GM08714 (cell line): Measurements from ENCODE around the gene B2M.
"Not testable (repeated sequence)": the region's sequence is repeated elsewhere in the genome, so short reads cannot be mapped to it uniquely, and the experiment has no call there.

Experiments used
- H3K4me3 ChIP-seq: fragments of 200-500 bp; sonication (Bioruptor generic); 2 replicates; pipeline ENCODE4 v1.5.1; 2014; ENCODE audit warnings: mild to moderate bottlenecking, low read length, inconsistent platforms
- ZNF274 ChIP-seq: IDR thresholded peaks from 2 replicates; pipeline ENCODE4 v1.6.1; 2012; ENCODE audit warnings: mild to moderate bottlenecking, low read depth, low read length

Gene B2M

DNA sequence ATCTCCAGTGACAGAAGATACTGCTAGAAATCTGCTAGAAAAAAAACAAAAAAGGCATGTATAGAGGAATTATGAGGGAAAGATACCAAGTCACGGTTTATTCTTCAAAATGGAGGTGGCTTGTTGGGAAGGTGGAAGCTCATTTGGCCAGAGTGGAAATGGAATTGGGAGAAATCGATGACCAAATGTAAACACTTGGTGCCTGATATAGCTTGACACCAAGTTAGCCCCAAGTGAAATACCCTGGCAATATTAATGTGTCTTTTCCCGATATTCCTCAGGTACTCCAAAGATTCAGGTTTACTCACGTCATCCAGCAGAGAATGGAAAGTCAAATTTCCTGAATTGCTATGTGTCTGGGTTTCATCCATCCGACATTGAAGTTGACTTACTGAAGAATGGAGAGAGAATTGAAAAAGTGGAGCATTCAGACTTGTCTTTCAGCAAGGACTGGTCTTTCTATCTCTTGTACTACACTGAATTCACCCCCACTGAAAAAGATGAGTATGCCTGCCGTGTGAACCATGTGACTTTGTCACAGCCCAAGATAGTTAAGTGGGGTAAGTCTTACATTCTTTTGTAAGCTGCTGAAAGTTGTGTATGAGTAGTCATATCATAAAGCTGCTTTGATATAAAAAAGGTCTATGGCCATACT lies 4.0 kb downstream of the B2M start:
- TF ChIP-seq ZNF274: no peak
- peak overlapping the region; percentile 96 for H3K4me3 ChIP-seq

DNA sequence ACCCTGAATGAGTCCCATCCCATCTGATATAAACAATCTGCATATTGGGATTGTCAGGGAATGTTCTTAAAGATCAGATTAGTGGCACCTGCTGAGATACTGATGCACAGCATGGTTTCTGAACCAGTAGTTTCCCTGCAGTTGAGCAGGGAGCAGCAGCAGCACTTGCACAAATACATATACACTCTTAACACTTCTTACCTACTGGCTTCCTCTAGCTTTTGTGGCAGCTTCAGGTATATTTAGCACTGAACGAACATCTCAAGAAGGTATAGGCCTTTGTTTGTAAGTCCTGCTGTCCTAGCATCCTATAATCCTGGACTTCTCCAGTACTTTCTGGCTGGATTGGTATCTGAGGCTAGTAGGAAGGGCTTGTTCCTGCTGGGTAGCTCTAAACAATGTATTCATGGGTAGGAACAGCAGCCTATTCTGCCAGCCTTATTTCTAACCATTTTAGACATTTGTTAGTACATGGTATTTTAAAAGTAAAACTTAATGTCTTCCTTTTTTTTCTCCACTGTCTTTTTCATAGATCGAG lies 4.5 kb downstream of the B2M start:
- H3K4me3 ChIP-seq: peak overlapping the region; percentile 96

DNA sequence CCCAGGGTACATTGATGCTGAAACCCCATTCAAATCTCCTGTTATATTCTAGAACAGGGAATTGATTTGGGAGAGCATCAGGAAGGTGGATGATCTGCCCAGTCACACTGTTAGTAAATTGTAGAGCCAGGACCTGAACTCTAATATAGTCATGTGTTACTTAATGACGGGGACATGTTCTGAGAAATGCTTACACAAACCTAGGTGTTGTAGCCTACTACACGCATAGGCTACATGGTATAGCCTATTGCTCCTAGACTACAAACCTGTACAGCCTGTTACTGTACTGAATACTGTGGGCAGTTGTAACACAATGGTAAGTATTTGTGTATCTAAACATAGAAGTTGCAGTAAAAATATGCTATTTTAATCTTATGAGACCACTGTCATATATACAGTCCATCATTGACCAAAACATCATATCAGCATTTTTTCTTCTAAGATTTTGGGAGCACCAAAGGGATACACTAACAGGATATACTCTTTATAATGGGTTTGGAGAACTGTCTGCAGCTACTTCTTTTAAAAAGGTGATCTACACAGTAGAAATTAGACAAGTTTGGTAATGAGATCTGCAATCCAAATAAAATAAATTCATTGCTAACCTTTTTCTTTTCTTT lies 5.8 kb downstream of the B2M start:
- H3K4me3 ChIP-seq: no peak overlapping the region

More for the DNA sequence above, 4.5 kb downstream of the B2M start:
- no peak for TF ChIP-seq ZNF274

DNA sequence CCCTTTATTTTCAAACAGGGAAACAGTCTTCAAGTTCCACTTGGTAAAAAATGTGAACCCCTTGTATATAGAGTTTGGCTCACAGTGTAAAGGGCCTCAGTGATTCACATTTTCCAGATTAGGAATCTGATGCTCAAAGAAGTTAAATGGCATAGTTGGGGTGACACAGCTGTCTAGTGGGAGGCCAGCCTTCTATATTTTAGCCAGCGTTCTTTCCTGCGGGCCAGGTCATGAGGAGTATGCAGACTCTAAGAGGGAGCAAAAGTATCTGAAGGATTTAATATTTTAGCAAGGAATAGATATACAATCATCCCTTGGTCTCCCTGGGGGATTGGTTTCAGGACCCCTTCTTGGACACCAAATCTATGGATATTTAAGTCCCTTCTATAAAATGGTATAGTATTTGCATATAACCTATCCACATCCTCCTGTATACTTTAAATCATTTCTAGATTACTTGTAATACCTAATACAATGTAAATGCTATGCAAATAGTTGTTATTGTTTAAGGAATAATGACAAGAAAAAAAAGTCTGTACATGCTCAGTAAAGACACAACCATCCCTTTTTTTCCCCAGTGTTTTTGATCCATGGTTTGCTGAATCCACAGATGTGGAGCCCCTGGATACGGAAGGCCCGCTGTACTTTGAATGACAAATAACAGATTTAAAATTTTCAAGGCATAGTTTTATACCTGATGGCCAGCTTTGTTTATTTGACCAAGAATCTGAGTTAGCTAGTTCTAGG lies 7.0 kb downstream of the B2M start:
- TF ChIP-seq ZNF274: no peak
- H3K4me3 ChIP-seq: peak overlapping the region; percentile 14; the same call in 1 of the 2 replicates

More for the DNA sequence above, 5.8 kb downstream of the B2M start:
- no peak for TF ChIP-seq ZNF274

DNA sequence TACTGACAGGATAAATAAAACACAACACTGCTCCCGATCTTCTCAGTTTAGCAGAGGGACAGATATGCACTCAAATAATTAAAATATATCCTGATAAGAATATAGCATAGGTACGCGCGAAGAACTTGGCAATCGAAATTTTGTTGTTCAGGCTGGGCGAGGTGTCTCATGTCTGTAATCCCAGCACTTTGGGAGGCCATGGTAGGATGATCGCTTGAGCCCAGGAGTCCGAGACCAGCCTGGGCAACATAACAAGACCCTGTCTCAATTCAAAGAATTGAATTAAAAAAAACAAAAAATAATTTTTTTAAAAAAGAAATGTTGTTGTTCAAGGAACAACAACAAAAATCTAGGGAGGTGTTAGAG lies 7.6 kb downstream of the B2M start:
- no peak for TF ChIP-seq ZNF274
- no peak overlapping the region for H3K4me3 ChIP-seq

DNA sequence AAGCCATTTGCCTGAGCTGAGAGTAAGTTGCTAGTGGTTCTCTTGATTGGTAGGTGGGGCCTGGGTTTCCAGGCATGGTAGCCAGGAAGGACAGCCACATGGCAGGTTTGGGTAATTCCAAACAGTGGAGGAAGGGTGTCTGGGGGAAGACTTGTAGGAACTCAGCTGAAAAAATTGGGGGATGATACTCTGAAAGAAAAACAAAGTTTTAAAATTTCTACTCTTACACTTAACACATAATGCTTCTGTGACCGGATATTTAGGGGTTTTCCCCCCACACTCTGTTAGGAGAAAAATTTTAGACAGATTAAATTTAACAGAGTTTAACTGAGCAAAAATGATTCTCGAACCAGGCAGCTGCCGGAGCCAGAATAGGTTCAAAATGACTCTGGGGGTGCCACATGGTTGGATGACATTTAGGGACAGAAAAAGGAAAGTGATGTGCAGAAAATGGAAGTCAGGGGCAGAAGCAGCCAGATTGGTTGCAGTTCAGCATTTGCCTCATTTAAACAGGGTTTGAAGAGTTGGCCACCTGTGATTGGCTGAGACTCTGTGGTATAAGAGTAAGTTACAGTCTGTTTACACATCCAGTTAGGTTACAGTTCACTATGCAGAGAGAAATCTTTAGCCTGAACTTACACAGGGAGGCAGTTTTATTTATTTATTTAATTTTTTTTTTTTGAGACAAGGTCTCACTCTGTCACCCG lies 8.1 kb downstream of the B2M start:
- TF ChIP-seq ZNF274: no peak

DNA sequence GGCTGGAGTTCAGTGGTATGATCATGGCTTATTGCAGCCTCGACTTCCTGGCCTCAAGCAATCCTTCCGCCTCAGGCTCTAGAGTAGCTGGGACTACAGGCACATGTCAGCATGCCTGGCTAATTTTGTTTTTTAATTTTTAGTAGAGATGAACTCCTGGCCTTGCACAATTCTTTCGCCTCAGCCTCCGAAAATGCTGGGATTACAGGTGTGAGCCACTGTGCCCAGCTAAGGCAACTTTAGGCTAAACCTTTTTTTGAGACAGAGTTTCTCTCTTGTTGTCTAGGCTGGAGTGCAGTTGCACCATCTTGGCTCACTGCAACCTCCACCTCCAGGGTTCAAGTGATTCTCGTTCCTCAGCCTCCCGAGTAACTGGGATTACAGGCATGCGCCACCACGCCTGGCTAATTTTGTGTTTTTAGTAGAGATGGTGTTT lies 8.7 kb downstream of the B2M start:
- H3K4me3 ChIP-seq: not testable (repeated sequence)

More for the DNA sequence above, 8.1 kb downstream of the B2M start:
- no peak overlapping the region for H3K4me3 ChIP-seq

DNA sequence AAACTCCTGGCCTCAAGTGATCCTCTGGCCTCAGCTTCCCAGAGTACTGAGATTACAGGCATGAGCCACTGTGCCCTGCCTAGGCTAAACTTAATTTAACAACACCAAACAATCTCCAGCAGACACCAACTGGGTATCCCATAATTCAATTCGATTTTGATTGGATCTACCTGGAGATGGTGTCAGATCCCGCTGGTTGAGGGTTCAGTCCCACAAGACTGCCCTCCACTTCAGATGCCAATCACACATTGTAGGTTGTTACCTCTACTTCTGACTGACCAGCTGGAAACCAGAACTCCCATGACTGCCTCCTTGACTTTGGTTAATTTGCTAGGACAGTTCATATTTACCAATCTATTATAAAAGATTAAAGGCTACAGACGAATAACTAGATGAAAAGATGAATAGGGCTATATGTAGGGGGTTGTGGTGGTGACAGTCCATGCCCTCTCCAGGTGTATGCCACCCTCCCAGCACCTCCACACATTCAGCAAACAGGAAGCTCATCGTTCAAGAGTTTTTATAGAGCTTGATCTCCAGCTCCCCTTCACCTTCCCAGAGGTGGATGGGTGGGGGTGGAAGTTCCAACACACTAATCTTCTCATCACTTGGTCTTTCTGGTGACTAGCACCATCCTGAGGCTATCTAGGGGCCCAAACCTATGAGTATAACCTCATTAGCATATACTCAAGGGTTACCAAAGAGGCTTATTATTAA lies 9.3 kb downstream of the B2M start:
- no peak for TF ChIP-seq ZNF274
- H3K4me3 ChIP-seq: no peak overlapping the region

DNA sequence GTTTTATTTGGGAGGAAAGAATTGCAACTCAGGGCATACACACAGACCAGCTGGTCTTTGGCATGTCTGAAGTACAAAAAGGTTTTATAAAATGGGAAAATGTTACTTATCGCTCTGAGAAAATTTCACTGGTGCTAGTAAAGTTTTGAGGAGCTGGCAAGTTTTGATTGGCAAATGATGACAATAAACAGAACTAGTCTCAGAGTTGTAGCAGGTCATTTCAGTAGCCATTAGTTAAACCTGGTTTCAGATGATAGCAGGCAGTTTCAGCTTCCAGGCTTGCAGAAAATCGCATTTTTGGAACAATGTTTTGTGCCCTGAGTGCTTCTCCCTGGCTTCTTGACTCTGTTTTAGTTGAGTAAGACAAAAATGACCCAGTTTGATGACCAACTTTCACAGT lies 10.7 kb downstream of the B2M start:
- no peak for TF ChIP-seq ZNF274
- H3K4me3 ChIP-seq: no peak overlapping the region

DNA sequence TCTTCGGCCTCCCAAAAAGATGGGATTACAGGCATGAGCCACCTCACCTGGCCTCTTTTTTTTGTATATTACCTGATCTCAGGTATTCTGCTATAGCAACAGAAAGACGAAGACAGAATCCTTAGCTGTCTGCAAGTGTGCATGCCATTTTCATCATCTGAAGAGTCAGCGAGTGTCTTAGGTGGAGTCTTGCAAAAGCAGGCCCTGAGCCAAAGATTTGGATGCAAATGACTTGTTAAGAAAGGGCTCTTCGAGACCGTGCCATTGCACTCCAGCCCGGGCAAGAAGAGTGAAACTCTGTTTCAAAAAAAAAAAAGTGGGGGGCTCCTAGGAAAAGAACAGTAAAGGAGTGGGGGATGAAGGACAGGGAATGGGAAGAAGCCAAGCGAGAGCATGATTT lies 14.8 kb downstream of the B2M start:
- TF ChIP-seq ZNF274: no peak
- H3K4me3 ChIP-seq: peak overlapping the region; percentile 82; the same call in 1 of the 2 replicates

DNA sequence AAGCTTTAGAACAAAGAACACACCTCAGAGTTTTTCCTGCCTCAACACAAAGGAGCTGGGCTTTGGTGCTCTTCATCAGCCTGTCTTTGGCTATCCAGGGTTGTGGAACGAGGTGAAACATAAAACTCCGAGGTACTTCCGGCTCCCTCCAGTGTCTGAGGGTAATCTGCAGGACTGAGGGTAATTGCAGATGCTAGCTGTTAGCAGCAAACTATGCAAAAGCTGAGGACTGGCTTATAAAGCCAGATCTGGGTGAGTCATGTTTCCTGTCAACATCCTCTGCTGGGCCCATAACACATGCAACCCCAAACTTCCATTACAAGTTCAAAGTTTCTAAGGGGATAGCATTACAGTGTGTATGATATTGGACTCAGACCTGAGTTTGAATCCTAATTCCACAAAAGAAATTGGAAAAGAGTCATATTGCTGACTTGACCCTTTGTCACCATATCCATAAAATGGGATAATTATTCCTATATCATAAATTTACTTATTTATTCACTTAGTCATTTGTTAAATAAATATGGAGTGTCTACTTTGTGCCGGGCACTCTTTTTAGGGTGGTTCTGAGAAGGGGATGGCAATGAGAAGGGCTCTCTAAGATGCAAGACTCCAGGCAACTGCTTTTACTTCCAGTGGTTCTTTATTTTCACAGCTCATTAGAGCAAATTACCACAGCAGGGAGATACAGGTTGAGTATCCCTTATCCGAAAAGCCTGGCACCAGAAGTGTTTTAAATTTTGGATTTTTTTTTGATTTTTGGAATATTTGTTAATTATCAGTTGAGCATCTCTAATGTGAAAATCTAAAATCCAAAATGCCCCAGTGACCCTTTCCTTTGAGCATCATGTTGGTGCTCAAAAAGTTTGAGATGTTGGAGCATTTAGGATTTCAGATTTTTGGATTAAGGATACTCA lies 15.5 kb downstream of the B2M start:
- peak overlapping the region; percentile 82; the same call in 1 of the 2 replicates for H3K4me3 ChIP-seq
- no peak for TF ChIP-seq ZNF274

DNA sequence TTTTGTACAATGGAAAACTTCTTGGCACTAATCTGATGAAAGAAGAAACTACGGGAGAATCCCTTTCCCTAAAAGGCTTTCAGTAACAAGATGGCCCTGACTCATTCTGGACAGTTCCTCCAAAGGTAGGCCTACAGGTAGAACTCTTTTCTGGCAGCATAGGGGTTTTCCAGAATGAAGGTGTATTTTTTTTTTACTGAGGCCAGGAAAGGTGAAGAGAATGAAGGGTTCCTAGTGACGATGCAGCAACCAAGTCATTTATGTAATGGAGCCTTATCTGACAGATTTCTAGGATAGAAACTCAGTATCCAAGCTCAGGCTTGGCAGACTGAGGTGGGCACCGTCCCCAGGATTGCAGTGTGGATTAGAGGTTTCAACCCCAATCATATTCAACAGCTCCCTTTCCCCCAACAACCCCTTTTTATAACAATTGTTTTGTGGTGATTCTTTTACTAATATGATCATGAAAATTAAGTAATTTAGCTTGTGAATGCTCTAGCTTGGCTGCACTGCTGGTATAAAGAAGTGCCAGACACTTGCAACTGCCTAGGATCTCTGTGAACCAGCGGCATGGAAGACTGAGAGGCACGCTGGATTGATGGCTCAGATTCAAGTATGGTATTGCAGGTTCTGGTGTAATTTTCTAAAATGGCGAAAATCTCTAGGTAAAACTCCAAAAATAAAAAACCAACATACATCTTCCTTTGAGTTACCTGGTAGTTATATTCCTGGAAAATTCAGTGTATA lies 16.3 kb downstream of the B2M start:
- H3K4me3 ChIP-seq: peak overlapping the region; percentile 49; the same call in 1 of the 2 replicates
- no peak for TF ChIP-seq ZNF274

DNA sequence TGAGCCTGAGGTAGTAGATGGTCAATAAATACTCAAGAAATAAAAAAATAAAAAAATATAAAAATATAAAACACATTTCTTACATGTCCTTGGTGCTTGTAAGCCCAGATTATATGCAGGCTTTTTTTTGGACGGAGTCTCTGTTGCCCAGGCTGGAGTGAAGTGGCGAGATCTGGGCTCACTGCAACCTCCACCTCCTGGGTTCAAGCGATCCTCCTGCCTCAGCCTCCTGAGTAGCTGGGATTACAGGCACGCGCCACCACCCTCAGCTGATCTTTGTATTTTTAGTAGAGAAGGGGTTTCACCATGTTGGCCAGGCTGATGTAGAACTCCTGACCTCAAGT lies 16.9 kb downstream of the B2M start:
- peak overlapping the region; percentile 29; the same call in 1 of the 2 replicates for H3K4me3 ChIP-seq
